Endothelial cell of coronary artery (primary cell): ENCODE measurements around the gene LHCGR. TPM values are rescaled to one million over a fixed set of nuclear protein-coding genes. Genes with fewer than 3 reads are reported as not detected.

Experiments
- total RNA-seq: library from RNA; depleted of rRNA; stranded (reverse); fragments of >200 nt; gene quantifications from 2 replicates; pipeline ENCODE4 v1.2.3, GENCODE V29; 2014

The LHCGR gene
- not detected in 2 replicates for total RNA-seq

DNA sequence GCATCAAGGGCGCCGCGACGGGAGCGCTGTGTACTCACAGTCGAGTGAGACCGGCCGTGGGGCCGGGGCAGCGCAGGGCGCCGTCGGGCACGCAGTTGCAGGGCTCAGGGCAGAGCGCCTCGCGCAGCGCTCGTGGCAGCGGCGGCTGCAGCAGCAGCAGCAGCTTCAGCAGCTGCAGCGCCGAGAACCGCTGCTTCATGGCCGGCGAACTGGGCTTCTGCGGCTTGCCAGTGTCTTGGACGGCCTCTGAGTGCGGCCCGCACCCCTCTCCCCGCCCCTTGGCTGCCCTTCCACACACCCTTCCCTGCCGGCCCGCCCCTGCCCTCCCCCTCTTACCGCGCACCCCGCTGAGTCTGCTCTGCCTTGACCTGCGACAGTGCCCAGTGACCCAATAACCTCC is at the start of gene LHCGR:
Gene LHCGR, minus strand, starts transcription at position 252 of the 400 bp plus-strand sequence. Its CDS starts 53 bp downstream, at position 199.

Other genes with a start within 250 kb of the LHCGR start
- 3.6 and 11.3 TPM in 2 replicates for gene STON1, start 225.6 kb downstream of the LHCGR start, total RNA-seq
- gene GTF2A1L, start 137.9 kb downstream of the LHCGR start, total RNA-seq = 0.66 TPM in 1 of 2 replicates, not detected in the other